Body of pancreas (tissue), 4 donors: Measurements from ENCODE around the gene PRKRIP1. TPM values are rescaled to one million over a fixed set of nuclear protein-coding genes. Genes with fewer than 3 reads are reported as not detected.

Experiments used
- ATAC-seq: fragments of 150-250 bp; one replicate; pipeline ENCODE4 v1.9.1; 2016
- DNase-seq, 4 donors: peaks; one replicate each; pipeline ENCODE4 v3.0.0-alpha.2; 2019
- H3K27ac ChIP-seq, 4 donors: fragments of 200-600 bp; sonication (generic); 1 replicate in 3 of 4; 2 replicates in 1 of 4; pipeline versions ENCODE4 v1.5.1 to v1.6.1; 2016 to 2019; ENCODE audit warnings: mild to moderate bottlenecking in 1 of 4, mixed read lengths in 1 of 4, moderate library complexity in 1 of 4
- H3K27me3 ChIP-seq, 2 donors: fragments of 200-600 bp; sonication (generic); one replicate each; pipeline ENCODE4 v1.6.0; 2016; ENCODE audit warnings: mild to moderate bottlenecking in 1 of 2
- H3K36me3 ChIP-seq, 2 donors: fragments of 200-600 bp; sonication (generic); replicated peaks in 1 of 2; 2 replicates each; pipeline ENCODE4 v1.5.1; 2016; ENCODE audit warnings: low read depth in 2 of 2; ENCODE audit not compliant: insufficient read depth in 1 of 2
- H3K4me1 ChIP-seq: fragments of 200-600 bp; sonication (generic); one replicate; pipeline ENCODE4 v1.6.0; 2016
- H3K4me3 ChIP-seq, 2 donors: fragments of 200-600 bp; sonication (generic); 1 replicate in 1 of 2; 2 replicates in 1 of 2; pipeline ENCODE4 v1.5.1; 2016 to 2019
- H3K9me3 ChIP-seq, 3 donors: fragments of 200-600 bp; sonication (generic); 1 replicate in 2 of 3; 2 replicates in 1 of 3; pipeline ENCODE4 v1.5.1; 2016
- CTCF ChIP-seq, 7 experiments: fragments of 450-650 bp in 4 of 7; fragments of 200-600 bp in 3 of 7; sonication (generic) in 3 of 7; IDR thresholded peaks; one replicate each; pipeline ENCODE4 v1.5.1; 2016 to 2019; ENCODE audit warnings: antibody characterized with exemption in 7 of 7
- POLR2A ChIP-seq, 3 donors: fragments of 450-650 bp; IDR thresholded peaks; one replicate each; pipeline ENCODE4 v1.6.1; 2016; ENCODE audit warnings: antibody characterized with exemption in 3 of 3, mild to moderate bottlenecking in 2 of 3
- WGBS, 2 donors: methylation state at CpG; one replicate each; pipeline ENCODE4 v1.1.5; 2017; 5-methylcytosine and 5-hydroxymethylcytosine counted together
- intact Hi-C: fragments of 100-400 bp; cut with DNase I; formaldehyde crosslinking; loops from one replicate; pipeline ENCODE4 v1.15.1; 2023
- total RNA-seq, 2 donors: library from RNA; depleted of rRNA; stranded (reverse); fragments of >200 nt; gene quantifications; one replicate each; pipeline ENCODE4 v1.1.0, GENCODE V29; 2016

The PRKRIP1 gene
- total RNA-seq, 2 donors from 2014 or later = 25.2 to 40.2 TPM

GRCh38 chr7:102446387-102447156 lies 50.4 kb downstream of the PRKRIP1 start:
- no peak overlapping the region for H3K4me3 ChIP-seq
- TF ChIP-seq POLR2A (IDR thresholded peaks at IDR 0.05) = no peak
- no peak for TF ChIP-seq CTCF (IDR thresholded peaks at IDR 0.05)
- H3K4me1 ChIP-seq = no peaks in the 10 kb centered on the region
- DNase-seq = no peak
- H3K36me3 ChIP-seq = no peaks in the 10 kb centered on the region
- intact Hi-C loops = no loop called here
- H3K9me3 ChIP-seq = no peaks in the 10 kb centered on the region
- WGBS, 2 donors = 91% methylated on average over 25 to 39 of the region's 41 CpGs
- ATAC-seq = no peak
- no peak overlapping the region for H3K27ac ChIP-seq
- H3K27me3 ChIP-seq = no peaks in the 10 kb centered on the region

GRCh38 chr7:102447311-102447710 lies 51.1 kb downstream of the PRKRIP1 start:
- no peaks in the 10 kb centered on the region for H3K9me3 ChIP-seq
- intact Hi-C loops = no loop called here
- 82 to 88% methylated on average over 11 to 14 of the region's 14 CpGs for WGBS, 2 donors

GRCh38 chr7:102449136-102449535 lies 53.0 kb downstream of the PRKRIP1 start:
- DNase-seq = no peak
- no peaks in the 10 kb centered on the region for H3K4me1 ChIP-seq
- 93 to 97% methylated on average over 15 of the region's 15 CpGs for WGBS, 2 donors
- no peaks in the 10 kb centered on the region for H3K27me3 ChIP-seq
- H3K27ac ChIP-seq = no peak overlapping the region
- TF ChIP-seq POLR2A (IDR thresholded peaks at IDR 0.05) (no peak), CTCF (IDR thresholded peaks at IDR 0.05) (no peak)
- intact Hi-C loops = no loop called here
- no peak for ATAC-seq
- H3K4me3 ChIP-seq = no peak overlapping the region
- H3K9me3 ChIP-seq = no peaks in the 10 kb centered on the region
- no peaks in the 10 kb centered on the region for H3K36me3 ChIP-seq

More at GRCh38 chr7:102447311-102447710, 51.1 kb downstream of the PRKRIP1 start:
- TF ChIP-seq POLR2A (IDR thresholded peaks at IDR 0.05) = no peak
- no peak for TF ChIP-seq CTCF (IDR thresholded peaks at IDR 0.05)
- H3K36me3 ChIP-seq = no peaks in the 10 kb centered on the region
- ATAC-seq (no peak), DNase-seq (no peak)
- H3K4me3 ChIP-seq = no peak overlapping the region
- H3K27ac ChIP-seq = no peak overlapping the region
- H3K27me3 ChIP-seq = no peaks in the 10 kb centered on the region
- H3K4me1 ChIP-seq = no peaks in the 10 kb centered on the region

- DNase-seq (no peak), ATAC-seq (no peak)
- Histone ChIP-seq H3K27ac (no peak overlapping the region), H3K27me3 (no peaks in the 10 kb centered on the region), H3K4me1 (no peaks in the 10 kb centered on the region), H3K36me3 (no peaks in the 10 kb centered on the region), H3K4me3 (no peak overlapping the region), H3K9me3 (no peaks in the 10 kb centered on the region)
- 73 to 79% methylated on average over 6 of the region's 6 CpGs for WGBS, 2 donors
- intact Hi-C loops = no loop called here
- peak in 1 of 7 experiments; percentile 5 for TF ChIP-seq CTCF (IDR thresholded peaks at IDR 0.05)
- no peak for TF ChIP-seq POLR2A (IDR thresholded peaks at IDR 0.05)
Measured at GRCh38 chr7:102450242-102450641, 54.1 kb downstream of the PRKRIP1 start.
